Measurements from ENCODE around the gene CAMK2D.
A peak's percentile ranks its signal among the peaks of the same experiment; 100 is the strongest.
"Not testable (repeated sequence)": the region's sequence is repeated elsewhere in the genome, so short reads cannot be mapped to it uniquely, and the experiment has no call there.

Gene CAMK2D

GRCh38 chr4:113761620-113762185 lies at the start of gene CAMK2D:
TSS of gene CAMK2D (minus strand) at chr4:113761738. CDS start at chr4:113761068, 670 bp downstream.
- H3K27me3 ChIP-seq (ENCODE audit: control insufficient read depth in 1 of 2, insufficient read depth in 2 of 2, low read length in 2 of 2) = no peaks in the 10 kb centered on the region
- peak within 1 kb of the TSS; percentile 98 to 99 for H3K9ac ChIP-seq (ENCODE audit: low read depth in 1 of 2, low read length in 2 of 2)
- peaks cover 19 to 34% of the 10 kb centered on the region in 2 donors for H3K4me1 ChIP-seq (ENCODE audit: control insufficient read depth in 1 of 2, insufficient read depth in 2 of 2, low read length in 2 of 2)
- H3K4me3 ChIP-seq (ENCODE audit: low read depth in 1 of 2, low read length in 2 of 2) = peak within 1 kb of the TSS; percentile 85 to 98
- peak within 1 kb of the TSS; percentile 98 for H3K27ac ChIP-seq (ENCODE audit: low read depth, low read length)
- H3K9me3 ChIP-seq (ENCODE audit: control insufficient read depth in 1 of 2, low read length in 2 of 2) = no peaks in the 10 kb centered on the region
- peaks cover 0 to 7% of the 10 kb centered on the region in 2 donors for H3K36me3 ChIP-seq (ENCODE audit: control insufficient read depth in 1 of 2, insufficient read depth in 2 of 2, low read length in 2 of 2)

GRCh38 chr4:113810906-113811305 lies 49.4 kb upstream of the CAMK2D start:
- Histone ChIP-seq H3K4me3 (ENCODE audit: low read depth in 1 of 2, low read length in 2 of 2) (no peak overlapping the region), H3K36me3 (ENCODE audit: control insufficient read depth in 1 of 2, insufficient read depth in 2 of 2, low read length in 2 of 2) (no peaks in the 10 kb centered on the region), H3K27ac (ENCODE audit: low read depth, low read length) (no peak overlapping the region), H3K9ac (ENCODE audit: low read depth in 1 of 2, low read length in 2 of 2) (no peak overlapping the region), H3K9me3 (ENCODE audit: control insufficient read depth in 1 of 2, low read length in 2 of 2) (no peaks in the 10 kb centered on the region), H3K27me3 (ENCODE audit: control insufficient read depth in 1 of 2, insufficient read depth in 2 of 2, low read length in 2 of 2) (no peaks in the 10 kb centered on the region), H3K4me1 (ENCODE audit: control insufficient read depth in 1 of 2, insufficient read depth in 2 of 2, low read length in 2 of 2) (no peaks in the 10 kb centered on the region)

- no peak overlapping the region for H3K9ac ChIP-seq (ENCODE audit: low read depth in 1 of 2, low read length in 2 of 2)
- no peak overlapping the region for H3K4me3 ChIP-seq (ENCODE audit: low read depth in 1 of 2, low read length in 2 of 2)
- no peaks in the 10 kb centered on the region for H3K9me3 ChIP-seq (ENCODE audit: control insufficient read depth in 1 of 2, low read length in 2 of 2)
- H3K27me3 ChIP-seq (ENCODE audit: control insufficient read depth in 1 of 2, insufficient read depth in 2 of 2, low read length in 2 of 2) = no peaks in the 10 kb centered on the region
- no peak overlapping the region for H3K27ac ChIP-seq (ENCODE audit: low read depth, low read length)
- no peaks in the 10 kb centered on the region for H3K4me1 ChIP-seq (ENCODE audit: control insufficient read depth in 1 of 2, insufficient read depth in 2 of 2, low read length in 2 of 2)
- no peaks in the 10 kb centered on the region for H3K36me3 ChIP-seq (ENCODE audit: control insufficient read depth in 1 of 2, insufficient read depth in 2 of 2, low read length in 2 of 2)
Observed at GRCh38 chr4:113809311-113809710, 47.8 kb upstream of the CAMK2D start.

- no peak overlapping the region for H3K4me3 ChIP-seq (ENCODE audit: low read depth in 1 of 2, low read length in 2 of 2)
- H3K9ac ChIP-seq (ENCODE audit: low read depth in 1 of 2, low read length in 2 of 2) = no peak overlapping the region
- H3K36me3 ChIP-seq (ENCODE audit: control insufficient read depth in 1 of 2, insufficient read depth in 2 of 2, low read length in 2 of 2) = no peaks in the 10 kb centered on the region
- H3K9me3 ChIP-seq (ENCODE audit: control insufficient read depth in 1 of 2, low read length in 2 of 2) = no peaks in the 10 kb centered on the region
- no peaks in the 10 kb centered on the region for H3K4me1 ChIP-seq (ENCODE audit: control insufficient read depth in 1 of 2, insufficient read depth in 2 of 2, low read length in 2 of 2)
- no peaks in the 10 kb centered on the region for H3K27me3 ChIP-seq (ENCODE audit: control insufficient read depth in 1 of 2, insufficient read depth in 2 of 2, low read length in 2 of 2)
- no peak overlapping the region for H3K27ac ChIP-seq (ENCODE audit: low read depth, low read length)
Observed at GRCh38 chr4:113806850-113807249, 45.3 kb upstream of the CAMK2D start.

- H3K4me3 ChIP-seq (ENCODE audit: low read depth in 1 of 2, low read length in 2 of 2) = no peak overlapping the region
- H3K27me3 ChIP-seq (ENCODE audit: control insufficient read depth in 1 of 2, insufficient read depth in 2 of 2, low read length in 2 of 2) = no peaks in the 10 kb centered on the region
- no peak overlapping the region for H3K9ac ChIP-seq (ENCODE audit: low read depth in 1 of 2, low read length in 2 of 2)
- H3K4me1 ChIP-seq (ENCODE audit: control insufficient read depth in 1 of 2, insufficient read depth in 2 of 2, low read length in 2 of 2) = no peaks in the 10 kb centered on the region
- H3K27ac ChIP-seq (ENCODE audit: low read depth, low read length) = no peak overlapping the region
- no peaks in the 10 kb centered on the region for H3K36me3 ChIP-seq (ENCODE audit: control insufficient read depth in 1 of 2, insufficient read depth in 2 of 2, low read length in 2 of 2)
- no peaks in the 10 kb centered on the region for H3K9me3 ChIP-seq (ENCODE audit: control insufficient read depth in 1 of 2, low read length in 2 of 2)
Observed at GRCh38 chr4:113801882-113802281, 40.3 kb upstream of the CAMK2D start.

- H3K9ac ChIP-seq (ENCODE audit: low read depth in 1 of 2, low read length in 2 of 2); H3K36me3 ChIP-seq (ENCODE audit: control insufficient read depth in 1 of 2, insufficient read depth in 2 of 2, low read length in 2 of 2); H3K4me3 ChIP-seq (ENCODE audit: low read depth in 1 of 2, low read length in 2 of 2); H3K27me3 ChIP-seq (ENCODE audit: control insufficient read depth in 1 of 2, insufficient read depth in 2 of 2, low read length in 2 of 2); H3K27ac ChIP-seq (ENCODE audit: low read depth, low read length); H3K9me3 ChIP-seq (ENCODE audit: control insufficient read depth in 1 of 2, low read length in 2 of 2); H3K4me1 ChIP-seq (ENCODE audit: control insufficient read depth in 1 of 2, insufficient read depth in 2 of 2, low read length in 2 of 2): not testable (repeated sequence)
Observed at GRCh38 chr4:113796381-113796780, 34.8 kb upstream of the CAMK2D start.

GRCh38 chr4:113790478-113790877 lies 28.9 kb upstream of the CAMK2D start:
- no peaks in the 10 kb centered on the region for H3K36me3 ChIP-seq (ENCODE audit: control insufficient read depth in 1 of 2, insufficient read depth in 2 of 2, low read length in 2 of 2)
- no peak overlapping the region for H3K27ac ChIP-seq (ENCODE audit: low read depth, low read length)
- H3K9me3 ChIP-seq (ENCODE audit: control insufficient read depth in 1 of 2, low read length in 2 of 2) = no peaks in the 10 kb centered on the region
- no peak overlapping the region for H3K4me3 ChIP-seq (ENCODE audit: low read depth in 1 of 2, low read length in 2 of 2)
- H3K9ac ChIP-seq (ENCODE audit: low read depth in 1 of 2, low read length in 2 of 2) = no peak overlapping the region
- no peaks in the 10 kb centered on the region for H3K27me3 ChIP-seq (ENCODE audit: control insufficient read depth in 1 of 2, insufficient read depth in 2 of 2, low read length in 2 of 2)
- no peaks in the 10 kb centered on the region for H3K4me1 ChIP-seq (ENCODE audit: control insufficient read depth in 1 of 2, insufficient read depth in 2 of 2, low read length in 2 of 2)

- no peaks in the 10 kb centered on the region for H3K27me3 ChIP-seq (ENCODE audit: control insufficient read depth in 1 of 2, insufficient read depth in 2 of 2, low read length in 2 of 2)
Observed at GRCh38 chr4:113788888-113789287, 27.4 kb upstream of the CAMK2D start.

GRCh38 chr4:113785781-113786180 lies 24.2 kb upstream of the CAMK2D start:
- Histone ChIP-seq H3K4me1 (ENCODE audit: control insufficient read depth in 1 of 2, insufficient read depth in 2 of 2, low read length in 2 of 2) (no peaks in the 10 kb centered on the region), H3K27ac (ENCODE audit: low read depth, low read length) (no peak overlapping the region), H3K9ac (ENCODE audit: low read depth in 1 of 2, low read length in 2 of 2) (no peak overlapping the region), H3K27me3 (ENCODE audit: control insufficient read depth in 1 of 2, insufficient read depth in 2 of 2, low read length in 2 of 2) (no peaks in the 10 kb centered on the region), H3K4me3 (ENCODE audit: low read depth in 1 of 2, low read length in 2 of 2) (no peak overlapping the region), H3K9me3 (ENCODE audit: control insufficient read depth in 1 of 2, low read length in 2 of 2) (no peaks in the 10 kb centered on the region), H3K36me3 (ENCODE audit: control insufficient read depth in 1 of 2, insufficient read depth in 2 of 2, low read length in 2 of 2) (no peaks in the 10 kb centered on the region)

More at GRCh38 chr4:113788888-113789287, 27.4 kb upstream of the CAMK2D start:
- Histone ChIP-seq H3K4me1 (ENCODE audit: control insufficient read depth in 1 of 2, insufficient read depth in 2 of 2, low read length in 2 of 2) (no peaks in the 10 kb centered on the region), H3K27ac (ENCODE audit: low read depth, low read length) (no peak overlapping the region), H3K9ac (ENCODE audit: low read depth in 1 of 2, low read length in 2 of 2) (no peak overlapping the region), H3K4me3 (ENCODE audit: low read depth in 1 of 2, low read length in 2 of 2) (no peak overlapping the region), H3K9me3 (ENCODE audit: control insufficient read depth in 1 of 2, low read length in 2 of 2) (no peaks in the 10 kb centered on the region), H3K36me3 (ENCODE audit: control insufficient read depth in 1 of 2, insufficient read depth in 2 of 2, low read length in 2 of 2) (no peaks in the 10 kb centered on the region)

- no peak overlapping the region for H3K9ac ChIP-seq (ENCODE audit: low read depth in 1 of 2, low read length in 2 of 2)
- H3K4me3 ChIP-seq (ENCODE audit: low read depth in 1 of 2, low read length in 2 of 2) = no peak overlapping the region
- no peaks in the 10 kb centered on the region for H3K36me3 ChIP-seq (ENCODE audit: control insufficient read depth in 1 of 2, insufficient read depth in 2 of 2, low read length in 2 of 2)
- H3K27ac ChIP-seq (ENCODE audit: low read depth, low read length) = no peak overlapping the region
- no peaks in the 10 kb centered on the region for H3K9me3 ChIP-seq (ENCODE audit: control insufficient read depth in 1 of 2, low read length in 2 of 2)
- H3K4me1 ChIP-seq (ENCODE audit: control insufficient read depth in 1 of 2, insufficient read depth in 2 of 2, low read length in 2 of 2) = no peaks in the 10 kb centered on the region
- H3K27me3 ChIP-seq (ENCODE audit: control insufficient read depth in 1 of 2, insufficient read depth in 2 of 2, low read length in 2 of 2) = no peaks in the 10 kb centered on the region
Observed at GRCh38 chr4:113784497-113785250, 23.1 kb upstream of the CAMK2D start.

Data from duodenal mucosa (tissue), 2 donors.